NCI-H1105 treated with DMSO at 0.1 percent for 48 hours (cell line): ENCODE data around the gene SLC12A7.
A peak's percentile ranks its signal among the peaks of the same experiment; 100 is the strongest.
"Not testable (repeated sequence)": the region's sequence is repeated elsewhere in the genome, so short reads cannot be mapped to it uniquely, and the experiment has no call there.

Experiments used
- DNase-seq: peaks from one replicate; lab custom pipeline; 2025; lab: John Stamatoyannopoulos, UW

Gene SLC12A7

DNA sequence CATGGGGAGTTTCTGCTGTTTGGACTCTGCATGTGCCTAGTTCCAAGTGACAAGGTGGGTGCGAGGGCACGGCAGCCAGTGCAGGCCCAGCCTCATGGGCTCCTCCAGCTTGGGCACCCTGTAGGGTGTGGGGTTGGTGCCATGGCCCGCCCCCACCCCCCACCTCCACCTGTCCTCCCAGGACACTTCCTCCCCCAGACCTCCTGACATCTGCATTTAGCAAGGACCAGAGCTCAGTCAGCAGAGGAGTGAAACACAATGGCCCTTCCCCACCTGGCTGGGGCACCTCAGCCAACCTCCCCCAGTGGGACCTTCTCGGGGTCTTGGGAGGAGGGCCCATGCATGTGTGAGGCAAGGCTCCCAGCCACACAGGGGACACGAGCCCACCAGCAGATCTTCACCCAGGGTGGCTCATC, 105.2 kb downstream of the SLC12A7 start:
- DNase-seq: no peak

DNA sequence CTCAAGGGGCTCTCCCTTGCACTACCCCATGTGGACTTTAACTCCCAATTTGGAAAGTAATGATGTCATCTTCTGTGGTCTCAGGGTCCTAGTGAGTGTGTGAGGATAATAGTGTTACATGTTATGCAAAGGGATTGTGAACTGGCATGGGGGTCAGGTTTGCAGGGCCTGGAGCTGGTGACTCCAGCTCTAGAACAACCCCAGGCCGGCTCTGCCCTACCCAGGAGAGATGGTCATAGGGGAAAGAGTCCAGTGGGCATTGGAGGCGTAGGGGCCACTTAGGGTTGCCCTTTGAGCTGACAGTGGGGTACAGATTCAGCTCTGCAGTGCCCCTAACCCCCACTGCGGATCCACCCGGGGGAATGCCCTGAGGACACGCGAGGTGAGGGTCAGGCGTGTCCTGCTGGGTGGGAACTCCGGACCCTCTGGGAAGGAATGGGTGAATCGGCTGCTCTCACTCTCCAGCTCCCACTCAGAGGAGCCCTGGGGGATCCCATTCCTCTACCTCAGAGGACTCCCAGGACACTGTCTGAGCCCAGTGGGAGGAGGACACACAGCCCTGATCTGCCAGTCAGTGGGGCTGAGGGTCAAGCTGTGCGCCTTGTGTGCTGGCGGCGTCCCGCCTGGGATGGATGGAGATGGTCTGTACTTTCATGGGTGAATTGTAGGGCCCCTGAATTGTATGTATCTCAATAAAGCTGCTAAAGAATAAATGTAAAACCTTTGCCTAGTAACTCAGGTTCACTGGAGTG, 105.8 kb downstream of the SLC12A7 start:
- no peak for DNase-seq

DNA sequence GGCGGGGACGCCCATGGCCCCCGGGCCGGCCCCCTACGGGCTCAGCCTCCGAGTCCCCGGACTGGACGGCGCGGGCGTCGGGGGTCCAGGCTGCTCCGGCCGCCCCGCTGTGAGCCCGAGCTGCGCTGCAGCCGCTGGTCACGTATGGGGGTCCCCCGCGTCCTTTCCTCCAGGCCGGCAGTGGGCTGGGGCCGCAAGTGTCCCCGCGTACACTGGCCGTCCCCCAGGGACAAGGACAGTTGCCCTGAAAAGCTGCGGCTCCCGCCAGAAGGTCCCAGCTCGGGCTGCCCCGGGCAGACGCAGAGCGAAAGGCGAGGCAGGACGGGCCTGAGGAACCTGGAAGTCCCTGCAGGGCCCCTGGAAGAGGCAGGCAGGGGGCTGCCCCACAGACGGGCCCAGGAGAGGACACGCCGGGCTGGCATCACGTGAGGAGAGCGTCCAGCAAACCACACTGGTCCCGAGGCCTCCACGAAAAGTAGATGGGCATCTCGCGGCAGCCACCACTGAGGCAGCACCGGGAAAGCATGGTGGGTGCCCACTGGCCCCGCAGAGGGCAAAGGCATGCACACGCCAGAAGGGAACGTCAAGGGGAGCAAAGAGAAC, 106.5 kb downstream of the SLC12A7 start:
- no peak for DNase-seq

DNA sequence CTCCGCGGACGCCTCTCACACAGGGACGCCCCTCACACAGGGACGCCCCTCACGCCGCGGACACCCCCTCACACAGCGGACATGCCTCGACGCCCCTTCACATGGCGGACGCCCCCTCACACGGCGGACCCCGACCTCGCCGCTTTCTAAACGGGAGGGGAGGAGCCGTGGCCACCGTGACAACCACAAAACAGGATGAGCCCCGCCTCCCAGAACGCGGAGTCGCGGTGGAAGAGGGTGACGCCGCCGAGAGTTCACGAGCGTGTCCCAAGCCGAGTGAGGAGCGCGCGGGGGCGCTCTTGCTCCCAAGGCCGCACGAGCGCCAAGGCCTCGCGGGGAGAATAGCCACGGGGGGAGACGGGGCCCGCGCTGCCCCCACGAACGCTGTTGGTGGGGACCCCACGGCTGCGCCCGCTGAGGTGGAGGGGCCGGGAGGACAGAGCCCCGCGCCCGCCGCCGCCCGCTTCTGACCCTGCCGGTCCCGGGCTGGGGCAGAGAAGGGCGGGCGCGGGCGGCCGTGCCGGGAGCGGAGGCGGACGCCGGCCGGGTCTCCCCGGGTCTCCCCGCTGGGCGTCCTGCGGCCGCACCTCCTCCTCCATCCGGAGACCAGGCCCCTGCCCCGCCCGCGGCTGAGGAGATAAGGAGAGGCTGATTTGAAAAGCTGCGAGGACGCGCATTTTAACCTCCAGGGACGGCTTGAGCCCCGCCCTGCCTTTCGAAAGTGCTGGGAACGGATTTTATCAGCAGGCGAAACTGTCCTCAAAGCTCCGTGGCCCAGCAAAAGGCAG, 107.2 kb downstream of the SLC12A7 start:
- DNase-seq: peak; percentile 25

DNA sequence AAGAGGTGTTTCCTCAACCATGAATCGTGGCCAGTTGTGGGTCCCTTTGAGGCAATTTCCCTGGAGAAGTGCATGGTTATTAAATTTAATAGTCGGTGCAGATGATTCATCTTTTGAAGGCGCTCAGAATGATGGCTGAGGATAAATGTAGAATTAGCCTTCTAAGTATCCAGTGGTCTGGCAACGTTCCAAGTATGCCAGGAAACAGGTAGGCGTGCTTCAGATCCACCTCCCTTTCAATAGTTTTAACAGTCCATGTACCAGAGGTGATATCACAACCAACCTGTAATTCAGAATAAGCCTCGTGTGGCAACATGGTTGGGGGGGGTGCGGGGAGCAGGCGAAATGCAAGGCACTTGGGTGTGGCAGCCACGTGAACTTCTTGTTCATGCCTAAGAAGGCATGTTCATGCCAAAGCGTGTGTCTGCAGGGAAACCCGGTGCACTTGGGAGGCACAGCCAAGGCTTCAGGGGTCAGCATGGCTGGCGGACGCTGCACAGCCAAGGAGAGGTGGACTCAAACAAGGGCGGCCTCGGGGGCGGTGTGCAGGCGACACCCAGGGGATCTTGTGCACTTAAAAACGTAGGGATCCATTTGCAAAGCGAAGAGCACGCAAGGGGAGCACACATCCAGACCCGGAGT, 108.4 kb downstream of the SLC12A7 start:
- DNase-seq: peak; percentile 97

DNA sequence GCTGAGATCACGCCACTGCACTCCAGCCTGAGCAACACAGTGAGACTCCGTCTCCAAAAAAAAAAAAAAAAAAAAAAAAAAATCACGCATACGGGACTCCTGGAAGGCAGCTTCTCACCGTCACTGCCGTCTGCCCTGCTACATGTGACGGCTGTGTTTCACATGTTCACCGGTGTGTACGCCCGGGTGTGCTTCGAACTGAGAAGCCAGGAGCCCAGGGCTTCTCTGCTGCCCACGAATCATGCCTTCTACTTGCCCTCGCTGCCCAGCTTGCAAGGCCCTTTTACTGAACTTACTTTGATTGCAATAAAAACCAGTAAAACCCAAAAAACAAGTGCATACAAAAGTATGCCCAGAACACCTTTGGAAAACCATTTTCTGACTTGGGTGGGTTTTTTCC, 109.0 kb downstream of the SLC12A7 start:
- DNase-seq: no peak

DNA sequence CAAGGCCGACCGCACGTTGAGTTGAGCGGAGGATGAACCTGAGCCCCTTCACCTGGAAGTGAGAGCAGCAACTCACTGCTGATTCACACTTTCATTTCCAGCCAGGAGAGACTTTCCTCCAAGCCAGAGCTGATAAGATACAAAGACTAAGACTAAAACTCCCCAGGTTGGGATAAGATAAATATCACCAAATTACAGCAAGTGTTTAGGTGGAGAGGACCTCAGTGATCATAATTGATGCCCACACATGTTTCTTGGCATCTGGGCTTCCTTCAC, 109.7 kb downstream of the SLC12A7 start:
- DNase-seq: no peak

DNA sequence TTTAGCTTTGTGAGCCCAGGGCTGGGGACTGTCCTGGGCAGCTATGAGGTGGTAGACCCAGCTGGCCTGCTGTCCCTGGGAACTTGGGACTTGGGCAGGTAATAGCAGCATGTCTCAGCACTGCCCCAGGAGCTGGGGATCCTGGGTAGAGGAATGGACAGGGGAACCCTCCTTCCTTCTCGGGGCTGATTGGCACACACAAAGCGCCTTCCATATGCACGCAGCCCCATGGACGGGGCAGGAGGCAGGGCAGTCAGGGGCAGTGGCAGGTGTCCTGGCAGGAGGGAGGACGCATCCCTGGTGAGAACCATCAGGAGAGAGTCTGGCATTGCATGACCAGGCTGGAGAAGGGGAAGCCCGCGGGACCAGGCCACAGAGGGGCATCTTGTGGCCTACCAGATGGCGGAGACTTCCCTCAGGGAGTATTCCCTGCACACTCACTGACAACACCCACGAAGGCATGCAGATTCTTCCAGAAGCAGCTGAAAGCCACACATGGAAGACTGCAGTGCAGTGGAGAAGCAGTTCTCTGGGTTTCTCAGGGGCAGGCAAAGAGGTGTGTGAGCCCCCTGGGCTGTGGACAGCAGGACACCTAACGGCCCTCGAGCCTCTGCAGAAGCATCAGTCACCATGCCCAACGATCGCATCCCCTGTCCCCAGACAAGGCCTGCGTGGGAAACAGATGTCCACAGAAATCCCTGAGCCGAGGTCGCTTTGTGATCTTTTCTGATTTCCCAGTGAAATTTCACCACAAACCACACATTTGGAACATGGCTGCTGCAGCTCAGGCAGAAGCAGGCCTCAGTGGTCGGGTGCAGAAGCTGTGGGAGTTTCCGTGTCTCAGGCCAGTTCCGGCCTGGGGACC, 110.2 kb downstream of the SLC12A7 start:
- no peak for DNase-seq

DNA sequence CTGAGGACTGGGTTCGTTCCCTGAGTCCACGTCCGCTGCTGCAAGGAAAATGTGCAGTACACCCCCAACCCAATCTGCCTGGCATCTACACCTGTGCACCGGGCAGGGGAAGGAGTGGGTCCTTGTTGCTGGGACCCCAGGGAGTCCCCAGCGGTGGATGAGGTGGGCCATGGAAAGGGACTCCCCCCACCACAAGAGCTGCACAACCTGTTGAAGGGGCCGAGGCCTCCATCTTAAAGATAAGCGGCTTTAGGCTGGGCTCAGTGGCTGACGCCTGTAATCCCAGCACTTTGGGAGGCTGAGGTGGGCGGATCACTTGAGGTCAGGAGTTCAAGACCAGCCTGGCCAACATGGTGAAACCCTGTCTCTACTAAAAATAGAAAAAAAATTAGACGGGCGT, 111.0 kb downstream of the SLC12A7 start:
- not testable (repeated sequence) for DNase-seq
